EH (cell line): ENCODE results near the gene BRINP3.
"Not testable (repeated sequence)": the region's sequence is repeated elsewhere in the genome, so short reads cannot be mapped to it uniquely, and the experiment has no call there.

Source experiments
- DNase-seq: peaks from one replicate; pipeline ENCODE4 v3.0.0-alpha.2; 2015; ENCODE audit warnings: low read depth

The BRINP3 gene

DNA sequence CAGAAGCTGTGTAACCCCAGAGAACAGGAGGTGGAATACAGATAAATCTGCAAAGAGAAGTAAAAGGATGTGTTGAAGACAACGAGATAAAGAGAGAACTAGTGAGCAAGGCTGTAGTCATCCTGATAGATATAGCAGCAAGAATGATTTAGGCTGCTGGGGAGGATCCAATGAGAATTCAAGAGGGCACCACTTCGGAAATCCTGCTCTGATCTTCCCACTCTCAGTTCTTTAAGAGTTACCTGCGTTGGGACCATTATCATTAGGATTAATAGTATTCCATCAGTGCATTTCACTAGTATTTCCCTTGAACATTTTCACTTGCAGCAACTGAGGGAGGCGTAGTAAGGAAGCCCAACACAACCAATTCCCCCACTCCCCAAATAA lies at the start of gene BRINP3:
TSS of gene BRINP3 (minus strand) at position 103 of the 387 bp plus-strand sequence.
- DNase-seq = no peak

DNA sequence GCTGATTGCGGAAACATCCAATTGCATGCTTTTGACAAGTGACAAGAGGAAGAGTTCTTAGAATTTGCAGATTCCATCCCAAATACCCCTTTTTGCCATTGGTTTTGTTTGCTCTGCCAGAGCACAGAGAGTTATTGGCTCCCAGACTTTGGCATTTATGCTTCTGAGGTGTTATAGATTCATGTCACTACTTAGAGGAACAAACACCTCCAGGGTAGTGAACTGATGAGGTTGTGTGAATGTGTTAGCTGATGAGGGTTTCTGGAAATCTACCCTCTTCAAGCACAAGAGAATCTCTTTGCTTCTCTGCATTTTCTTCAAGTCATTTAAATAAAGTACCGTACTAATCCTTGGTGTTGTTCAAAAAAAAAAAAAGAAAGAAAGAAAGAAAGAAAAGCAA lies 33.9 kb upstream of the BRINP3 start:
- DNase-seq = no peak

GRCh38 chr1:190507357-190507756 lies 29.7 kb upstream of the BRINP3 start:
- no peak for DNase-seq

DNA sequence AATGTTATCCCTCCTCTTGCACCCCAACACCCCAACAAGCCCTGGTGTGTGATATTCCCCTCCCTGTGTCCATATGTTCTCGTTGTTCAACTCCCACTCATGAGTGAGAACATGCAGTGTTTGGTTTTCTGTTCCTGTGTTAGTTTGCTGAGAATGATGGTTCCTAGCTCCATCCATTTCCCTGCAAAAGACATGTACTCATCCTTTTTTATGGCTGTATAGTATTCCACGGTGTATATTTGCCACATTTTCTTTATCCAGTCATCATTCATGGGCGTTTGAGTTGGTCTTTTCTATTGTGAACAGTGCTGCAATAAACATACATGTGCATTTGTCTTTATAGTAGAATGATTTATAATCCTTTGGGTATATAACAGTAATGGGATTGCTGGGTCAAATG lies 26.9 kb upstream of the BRINP3 start:
- DNase-seq = not testable (repeated sequence)

- DNase-seq = no peak
Measured at GRCh38 chr1:190497565-190497964, 19.9 kb upstream of the BRINP3 start.

DNA sequence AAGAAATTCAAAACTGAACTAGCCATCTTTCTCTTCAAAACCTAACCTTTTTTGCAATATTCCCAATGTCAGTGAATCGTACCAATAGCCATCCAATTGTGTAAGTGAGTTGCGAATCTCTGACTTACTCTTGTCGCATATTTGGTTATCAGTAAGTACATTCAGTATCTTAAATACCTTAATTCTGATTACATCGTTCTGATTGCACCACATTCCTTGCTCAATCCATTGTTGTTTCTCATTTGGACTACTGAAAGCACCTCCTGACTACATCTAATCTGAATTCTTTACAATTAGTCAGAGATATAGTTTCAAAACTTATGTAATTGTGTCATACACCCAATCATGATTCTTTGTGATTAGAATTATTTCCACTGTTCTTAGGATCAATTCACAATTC lies 16.8 kb upstream of the BRINP3 start:
- no peak for DNase-seq

DNA sequence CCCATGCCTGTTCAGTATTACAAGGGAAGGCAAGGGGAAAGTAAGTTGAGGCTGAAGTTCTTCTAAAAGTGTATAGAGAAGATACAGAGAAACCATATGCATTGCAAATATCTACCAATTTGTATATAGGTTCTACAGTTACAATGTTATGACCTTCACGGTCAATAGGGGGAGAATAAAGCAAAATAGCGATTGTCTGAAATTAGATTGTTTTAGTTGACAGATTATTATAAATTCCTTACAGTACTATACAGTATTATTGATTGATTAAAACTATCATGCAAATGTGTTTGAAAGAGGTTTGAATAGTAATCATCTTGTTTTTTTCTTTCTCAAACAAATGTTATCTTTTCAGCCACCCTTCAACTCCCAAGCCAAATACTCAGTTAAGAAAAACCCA lies 13.7 kb upstream of the BRINP3 start:
- no peak for DNase-seq

GRCh38 chr1:190484045-190484444 lies 6.4 kb upstream of the BRINP3 start:
- no peak for DNase-seq

GRCh38 chr1:190480231-190480630 lies 2.6 kb upstream of the BRINP3 start:
- no peak for DNase-seq

- no peak for DNase-seq
Measured at GRCh38 chr1:190479516-190479915, 1.9 kb upstream of the BRINP3 start.

DNA sequence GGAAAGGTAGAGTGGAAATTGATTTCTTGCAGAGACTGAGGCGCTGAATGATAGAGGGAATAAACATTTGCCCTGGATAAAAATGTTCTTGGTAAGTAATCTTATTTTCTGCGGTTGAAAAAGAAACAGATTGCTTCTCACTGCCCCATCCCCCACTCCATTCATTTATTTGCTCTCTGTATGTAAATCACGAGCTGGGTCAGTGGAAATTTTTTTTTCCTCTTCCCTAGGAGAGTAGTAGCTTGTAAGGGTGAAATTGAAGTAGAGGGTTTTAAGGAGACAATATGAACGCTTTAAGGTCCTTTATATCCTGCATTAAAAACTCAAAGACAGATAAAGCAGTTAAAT lies 1.4 kb upstream of the BRINP3 start:
- DNase-seq = no peak

DNA sequence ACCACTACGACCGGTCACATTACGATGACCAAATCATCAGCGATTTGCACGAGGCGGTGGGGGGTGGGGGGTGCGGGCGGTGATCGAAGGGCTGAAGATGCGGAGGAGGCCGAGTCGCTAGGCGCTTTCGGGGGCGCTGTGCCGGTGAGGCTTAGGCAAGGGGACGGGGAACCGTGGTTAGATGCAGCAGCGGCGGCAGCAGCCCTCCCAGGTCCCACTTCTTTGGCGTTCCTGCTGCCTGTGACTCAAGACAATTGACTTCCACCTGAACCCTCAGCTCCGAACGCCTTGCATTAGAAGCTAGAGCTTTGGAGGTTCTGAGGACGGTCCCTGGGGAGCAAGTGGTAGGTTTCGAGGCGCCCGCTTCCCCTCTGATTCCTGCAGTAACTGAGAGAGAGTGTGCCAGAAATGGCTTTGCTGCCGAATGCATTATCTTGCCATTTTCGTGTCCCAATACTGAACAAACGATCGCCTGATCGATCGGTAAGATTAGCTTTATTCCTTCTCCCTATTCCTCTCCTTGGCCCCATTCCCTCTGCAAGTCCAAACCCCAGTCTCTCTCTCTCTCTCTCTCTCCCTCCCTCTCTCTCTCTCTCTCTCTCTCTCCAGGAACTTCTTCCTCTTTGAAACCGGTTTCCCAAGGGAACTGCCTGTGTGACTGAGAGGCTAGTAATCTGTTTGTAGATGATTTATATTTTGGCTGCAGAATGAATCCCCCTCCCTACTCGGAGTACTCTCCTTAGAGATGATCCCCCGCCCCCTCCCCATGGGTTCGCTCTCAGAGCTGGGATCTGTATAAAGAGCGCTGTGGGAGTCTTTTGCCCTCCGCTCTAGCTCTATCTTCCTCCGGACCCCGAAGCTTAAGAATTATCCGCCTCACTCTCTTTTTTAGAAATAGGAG lies 735 bp upstream of the BRINP3 start:
- DNase-seq = no peak

DNA sequence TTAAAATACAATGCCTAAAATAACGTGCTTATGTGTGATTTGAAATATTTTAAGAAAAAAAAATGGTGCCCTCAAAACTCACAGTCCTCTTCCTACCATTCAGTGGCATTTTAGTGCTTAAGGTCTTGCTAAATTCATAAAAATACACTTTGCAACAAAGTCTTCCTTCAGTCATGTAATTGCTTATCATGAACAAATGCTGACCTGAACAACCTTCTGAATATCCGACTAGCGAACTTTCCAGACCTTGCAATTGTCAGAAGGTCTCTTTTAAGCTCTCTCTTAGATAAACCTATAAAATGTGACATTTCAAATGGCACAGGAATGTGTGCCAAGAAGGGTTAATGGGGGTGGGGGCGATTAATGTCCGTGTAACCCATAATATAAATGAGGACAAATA lies 858 bp downstream of the BRINP3 start:
- no peak for DNase-seq

- DNase-seq = no peak
Measured at GRCh38 chr1:190476321-190476720, 1.3 kb downstream of the BRINP3 start.

DNA sequence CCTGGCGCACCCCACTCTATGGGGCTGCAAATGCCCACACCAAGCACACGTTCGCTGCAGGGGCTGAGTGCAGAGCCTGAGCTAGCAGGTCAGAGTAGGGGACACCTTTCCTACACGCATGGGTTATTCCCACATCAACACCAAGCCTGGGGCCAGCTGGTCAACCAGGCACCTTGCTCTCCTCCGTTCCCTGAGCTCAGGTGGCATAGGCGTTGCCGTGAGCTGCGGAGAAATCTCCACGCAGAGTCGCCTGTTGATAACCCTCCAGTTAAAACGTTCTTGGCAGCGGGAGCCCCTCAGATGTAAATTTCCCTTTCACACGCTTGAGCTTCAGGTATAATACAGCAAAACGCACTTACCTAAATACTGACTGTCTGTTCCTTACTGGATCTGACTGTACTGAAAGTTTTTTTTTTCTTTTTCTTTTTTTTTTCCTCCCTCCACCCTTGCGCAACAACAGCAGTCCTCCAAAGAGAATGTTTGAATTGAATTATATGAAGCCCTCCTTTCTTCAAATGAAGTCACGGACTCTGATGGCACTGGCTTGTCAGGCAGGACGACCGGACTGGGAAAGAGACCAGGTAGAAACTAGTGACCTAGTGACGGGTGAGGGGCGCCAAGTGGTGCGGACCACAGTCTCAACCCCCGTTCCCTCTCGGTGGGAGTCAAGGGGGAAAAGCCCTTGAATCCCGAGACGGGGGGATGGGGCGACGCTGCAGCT lies 2.1 kb downstream of the BRINP3 start:
- DNase-seq = no peak

GRCh38 chr1:190474650-190475211 lies 2.9 kb downstream of the BRINP3 start:
- no peak for DNase-seq

GRCh38 chr1:190474010-190474409 lies 3.7 kb downstream of the BRINP3 start:
- DNase-seq = no peak

- no peak for DNase-seq
Measured at GRCh38 chr1:190472494-190472893, 5.2 kb downstream of the BRINP3 start.

- no peak for DNase-seq
Measured at GRCh38 chr1:190472042-190472441, 5.6 kb downstream of the BRINP3 start.

GRCh38 chr1:190464690-190465089 lies 13.0 kb downstream of the BRINP3 start:
- no peak for DNase-seq

DNA sequence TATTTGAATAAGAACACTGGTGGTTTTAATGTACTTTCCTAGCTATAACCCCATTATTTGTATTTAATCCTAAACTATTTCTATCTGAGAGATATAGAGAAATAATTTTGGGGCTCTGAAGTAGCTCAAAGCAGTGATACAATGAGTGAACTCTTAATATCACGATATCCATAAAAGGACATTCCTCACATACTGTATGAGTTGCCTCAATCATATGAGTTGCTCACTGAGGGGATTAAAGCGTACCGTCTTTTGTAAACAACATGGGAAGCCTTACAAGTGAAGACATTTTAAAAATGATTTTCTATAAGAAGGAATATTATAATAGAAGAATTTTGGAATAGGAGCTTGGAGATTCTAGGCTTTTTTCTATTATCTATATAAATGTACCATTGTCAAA lies 21.5 kb downstream of the BRINP3 start:
- no peak for DNase-seq

DNA sequence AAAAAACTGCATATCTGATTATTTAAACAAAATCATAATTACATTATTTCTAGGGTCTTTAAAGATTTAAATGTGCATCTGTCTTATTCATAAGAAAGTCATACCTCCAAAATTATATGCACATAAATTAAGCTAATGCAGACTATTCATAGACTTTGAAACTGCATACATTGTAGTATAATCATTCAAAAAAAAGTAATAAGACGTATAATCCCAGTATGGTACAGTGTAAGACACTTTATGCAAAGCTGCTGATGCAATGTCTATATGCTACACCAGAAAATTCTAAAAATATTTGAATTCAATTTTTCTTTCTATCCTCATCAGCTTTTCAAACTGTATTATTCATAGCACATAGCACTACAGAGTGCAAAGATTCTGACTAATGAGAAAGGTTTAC lies 22.0 kb downstream of the BRINP3 start:
- no peak for DNase-seq

DNA sequence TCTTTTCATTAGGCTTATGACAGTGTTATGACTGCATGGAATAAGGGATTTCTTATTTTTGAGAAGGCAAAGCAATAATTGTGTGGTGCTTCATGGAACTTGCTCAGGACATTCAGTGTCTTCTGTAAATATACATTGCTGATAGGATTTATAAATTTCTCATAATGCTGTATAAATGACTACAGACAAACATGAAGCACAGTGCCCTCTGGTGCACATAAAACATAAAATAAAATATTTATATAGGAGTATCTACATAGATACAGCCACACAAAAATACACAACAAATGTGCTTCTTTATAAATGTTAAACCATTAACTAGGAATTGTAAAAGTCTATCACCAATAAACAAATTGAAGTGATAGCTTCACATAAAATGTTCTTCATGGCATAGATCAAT lies 24.1 kb downstream of the BRINP3 start:
- no peak for DNase-seq
